ENCODE results near the gene SBNO1. TPM values are rescaled to one million over a fixed set of nuclear protein-coding genes. Genes with fewer than 3 reads are reported as not detected.

The SBNO1 gene
- total and polyA plus RNA-seq, 2 donors (not counting 3 experiments of a cell fraction or from before 2014, with no cell fraction given): 4.8 to 34.2 TPM

GRCh38 chr12:123396543-123396942, 31.9 kb upstream of the SBNO1 start:
- CTCF ChIA-PET: interaction anchor here (1.1 kb wide), 1 partner anchor 9 kb away, joined by 4 read pairs; no protein-coding TSS in a partner anchor
- TF ChIP-seq FOS (IDR thresholded peaks at IDR 0.05; ENCODE audit: borderline replicate concordance, insufficient read depth, low read length) (no peak), MYC (IDR thresholded peaks at IDR 0.05; ENCODE audit: low read depth, low read length) (no peak), GATA2 (IDR thresholded peaks at IDR 0.05; ENCODE audit: insufficient read depth, insufficient read length, low read depth, low read length) (no peak), JUN (IDR thresholded peaks at IDR 0.05; ENCODE audit: borderline replicate concordance, insufficient read depth, insufficient read length, low read depth) (no peak), EZH2 (IDR thresholded peaks at IDR 0.05; ENCODE audit: borderline replicate concordance, low read depth, low read length, severe bottlenecking) (no peak), POLR2A (IDR thresholded peaks at IDR 0.05; ENCODE audit: low read depth, low read length) (no peak), POLR2AphosphoS5 (IDR thresholded peaks at IDR 0.05; ENCODE audit: insufficient read depth, low read depth, low read length) (no peak), MAX (IDR thresholded peaks at IDR 0.05; ENCODE audit: insufficient read depth, insufficient read length) (no peak)
- TF ChIP-seq, protein P1, sequence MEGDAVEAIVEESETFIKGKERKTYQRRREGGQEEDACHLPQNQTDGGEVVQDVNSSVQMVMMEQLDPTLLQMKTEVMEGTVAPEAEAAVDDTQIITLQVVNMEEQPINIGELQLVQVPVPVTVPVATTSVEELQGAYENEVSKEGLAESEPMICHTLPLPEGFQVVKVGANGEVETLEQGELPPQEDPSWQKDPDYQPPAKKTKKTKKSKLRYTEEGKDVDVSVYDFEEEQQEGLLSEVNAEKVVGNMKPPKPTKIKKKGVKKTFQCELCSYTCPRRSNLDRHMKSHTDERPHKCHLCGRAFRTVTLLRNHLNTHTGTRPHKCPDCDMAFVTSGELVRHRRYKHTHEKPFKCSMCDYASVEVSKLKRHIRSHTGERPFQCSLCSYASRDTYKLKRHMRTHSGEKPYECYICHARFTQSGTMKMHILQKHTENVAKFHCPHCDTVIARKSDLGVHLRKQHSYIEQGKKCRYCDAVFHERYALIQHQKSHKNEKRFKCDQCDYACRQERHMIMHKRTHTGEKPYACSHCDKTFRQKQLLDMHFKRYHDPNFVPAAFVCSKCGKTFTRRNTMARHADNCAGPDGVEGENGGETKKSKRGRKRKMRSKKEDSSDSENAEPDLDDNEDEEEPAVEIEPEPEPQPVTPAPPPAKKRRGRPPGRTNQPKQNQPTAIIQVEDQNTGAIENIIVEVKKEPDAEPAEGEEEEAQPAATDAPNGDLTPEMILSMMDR (IDR thresholded peaks at IDR 0.05; ENCODE audit: extremely low read depth in 1 of 2, insufficient read depth in 1 of 2, low read depth in 1 of 2, low read length in 2 of 2): no peak
- no peak overlapping the region for H3K4me2 ChIP-seq (ENCODE audit: insufficient read depth, low read length)

More at GRCh38 chr12:123396543-123396942, 31.9 kb upstream of the SBNO1 start:
- FAIRE-seq (no peak), DNase-seq (ENCODE audit: low read depth, low spot score) (no peak)
- H4K20me1 ChIP-seq (replicated peaks; ENCODE audit: control insufficient read depth, extremely low read depth, insufficient read depth, low read length): no peaks in the 10 kb centered on the region
- H3K4me1 ChIP-seq (ENCODE audit: control insufficient read depth, extremely low read depth, insufficient read depth, low read length): peaks cover 19% of the 10 kb centered on the region
- no TSS peak for BruUV-seq (replicated peaks)
- peaks cover 26 to 34% of the 10 kb centered on the region in 2 experiments for H3K36me3 ChIP-seq (ENCODE audit: control insufficient read depth in 2 of 2, extremely low read depth in 1 of 2, insufficient read depth in 2 of 2, low read length in 2 of 2)
- intact Hi-C loops (cut with micrococcal nuclease): no loop called here
- peaks cover 86% of the 10 kb centered on the region for H3K79me2 ChIP-seq (ENCODE audit: control insufficient read depth, insufficient read depth, low read length)
- no peak overlapping the region for H2AFZ ChIP-seq (ENCODE audit: low read depth, low read length)
- H3K4me3 ChIP-seq (replicated peaks in 1 of 3; ENCODE audit: insufficient read depth in 1 of 3, low read depth in 1 of 3, low read length in 3 of 3): no peak overlapping the region
- no peak overlapping the region for H3K27ac ChIP-seq (ENCODE audit: insufficient read depth, low read depth, low read length)
- no peaks in the 10 kb centered on the region for H3K9me1 ChIP-seq (replicated peaks; ENCODE audit: control insufficient read depth, extremely low read depth, insufficient read depth, low read length)
- dilution Hi-C loops (cut with MboI; ENCODE audit: extremely low pct_ligation_motif_present, low sequenced_read_pairs): loop anchor here (10.0 kb wide), 1 partner anchor 228 kb away; no protein-coding TSS in a partner anchor
- H3K9me3 ChIP-seq (replicated peaks; ENCODE audit: control insufficient read depth, insufficient read depth, low read length): no peaks in the 10 kb centered on the region
- no peak overlapping the region for H3K9ac ChIP-seq (replicated peaks; ENCODE audit: extremely low read depth, insufficient read depth, low read length)
- H3K27me3 ChIP-seq (ENCODE audit: control insufficient read depth in 2 of 2, insufficient read depth in 2 of 2, low read length in 2 of 2): no peaks in the 10 kb centered on the region
- POLR2A ChIA-PET: no interaction called here
